A673 (cell line): Measurements from ENCODE around the gene ELK4.

Experiments
- EZH2 ChIP-seq: fragments of 200-600 bp; sonication (generic); IDR thresholded peaks from 2 replicates; pipeline ENCODE4 v1.6.1; 2017; ENCODE audit warnings: borderline replicate concordance, low read depth, mild to moderate bottlenecking, mixed read lengths, antibody characterized with exemption, low read length; ENCODE audit not compliant: poor library complexity, severe bottlenecking
- TF ChIP-seq, protein P1 (sequence below): fragments of 300-800, 200-600 bp; sonication (generic); conservative IDR thresholded peaks from 2 replicates; pipeline ENCODE4 v1.5.1; 2017; ENCODE audit warnings: low read depth, mild to moderate bottlenecking, antibody characterized with exemption, low read length, moderate library complexity, mixed read lengths

DNA sequence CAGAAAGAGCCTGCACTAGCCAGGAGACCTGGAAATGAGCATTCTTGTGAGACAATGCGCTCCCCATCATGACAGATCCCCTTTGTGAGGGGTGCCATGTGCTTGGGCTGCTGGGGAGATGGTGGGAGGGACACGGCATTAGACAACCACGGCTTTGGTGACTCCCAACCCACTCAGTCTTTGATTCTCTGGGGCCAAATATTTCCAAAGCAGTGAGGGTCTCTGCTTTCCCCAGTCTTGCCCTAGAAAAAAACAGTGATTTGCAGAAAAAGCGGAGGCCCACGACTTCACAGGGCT, 38.3 kb upstream of the ELK4 start:
- TF ChIP-seq, protein P1, sequence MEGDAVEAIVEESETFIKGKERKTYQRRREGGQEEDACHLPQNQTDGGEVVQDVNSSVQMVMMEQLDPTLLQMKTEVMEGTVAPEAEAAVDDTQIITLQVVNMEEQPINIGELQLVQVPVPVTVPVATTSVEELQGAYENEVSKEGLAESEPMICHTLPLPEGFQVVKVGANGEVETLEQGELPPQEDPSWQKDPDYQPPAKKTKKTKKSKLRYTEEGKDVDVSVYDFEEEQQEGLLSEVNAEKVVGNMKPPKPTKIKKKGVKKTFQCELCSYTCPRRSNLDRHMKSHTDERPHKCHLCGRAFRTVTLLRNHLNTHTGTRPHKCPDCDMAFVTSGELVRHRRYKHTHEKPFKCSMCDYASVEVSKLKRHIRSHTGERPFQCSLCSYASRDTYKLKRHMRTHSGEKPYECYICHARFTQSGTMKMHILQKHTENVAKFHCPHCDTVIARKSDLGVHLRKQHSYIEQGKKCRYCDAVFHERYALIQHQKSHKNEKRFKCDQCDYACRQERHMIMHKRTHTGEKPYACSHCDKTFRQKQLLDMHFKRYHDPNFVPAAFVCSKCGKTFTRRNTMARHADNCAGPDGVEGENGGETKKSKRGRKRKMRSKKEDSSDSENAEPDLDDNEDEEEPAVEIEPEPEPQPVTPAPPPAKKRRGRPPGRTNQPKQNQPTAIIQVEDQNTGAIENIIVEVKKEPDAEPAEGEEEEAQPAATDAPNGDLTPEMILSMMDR = no peak
- TF ChIP-seq EZH2 = no peak
